ENCODE results near the gene KCTD3.

KCTD3 gene

DNA sequence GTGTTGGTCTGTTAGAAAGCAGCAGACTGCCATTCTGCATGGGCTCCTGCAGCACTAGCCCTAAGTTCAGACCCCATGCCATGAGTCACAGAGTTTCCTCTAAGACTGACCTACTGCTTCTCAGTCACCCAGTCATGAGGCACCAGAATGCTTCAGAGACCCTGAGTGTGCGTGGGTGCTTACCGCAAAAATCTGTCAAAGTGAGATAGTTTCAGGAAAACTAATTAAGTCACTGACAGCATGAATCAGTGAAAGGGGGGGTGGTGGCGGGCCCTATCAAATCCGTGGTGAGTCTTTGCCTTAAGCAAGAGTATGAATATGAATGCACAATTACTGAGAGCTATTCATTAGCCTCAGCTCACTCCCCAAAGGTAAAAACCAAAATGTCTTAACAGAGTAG, 98.1 kb downstream of the KCTD3 start:
- no peak for DNase-seq

DNA sequence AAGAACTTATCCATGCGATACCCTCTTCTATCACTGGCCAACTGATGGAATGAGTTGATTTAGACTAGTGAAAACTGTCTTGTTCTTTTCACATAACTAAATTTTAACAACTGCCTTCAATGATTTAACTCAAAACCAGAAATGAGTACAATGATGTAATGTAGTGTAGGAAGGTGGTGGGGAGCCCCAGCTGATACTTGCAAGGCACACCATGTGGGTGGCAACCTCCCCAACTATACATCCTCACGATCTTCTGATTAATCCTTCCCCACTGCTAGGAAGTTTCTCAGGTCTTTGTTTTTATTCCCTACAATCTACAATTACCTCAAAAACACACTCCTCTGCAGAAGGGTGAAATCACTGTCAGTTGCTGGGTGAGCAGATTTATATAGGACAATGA, 100.7 kb downstream of the KCTD3 start:
- DNase-seq: no peak

DNA sequence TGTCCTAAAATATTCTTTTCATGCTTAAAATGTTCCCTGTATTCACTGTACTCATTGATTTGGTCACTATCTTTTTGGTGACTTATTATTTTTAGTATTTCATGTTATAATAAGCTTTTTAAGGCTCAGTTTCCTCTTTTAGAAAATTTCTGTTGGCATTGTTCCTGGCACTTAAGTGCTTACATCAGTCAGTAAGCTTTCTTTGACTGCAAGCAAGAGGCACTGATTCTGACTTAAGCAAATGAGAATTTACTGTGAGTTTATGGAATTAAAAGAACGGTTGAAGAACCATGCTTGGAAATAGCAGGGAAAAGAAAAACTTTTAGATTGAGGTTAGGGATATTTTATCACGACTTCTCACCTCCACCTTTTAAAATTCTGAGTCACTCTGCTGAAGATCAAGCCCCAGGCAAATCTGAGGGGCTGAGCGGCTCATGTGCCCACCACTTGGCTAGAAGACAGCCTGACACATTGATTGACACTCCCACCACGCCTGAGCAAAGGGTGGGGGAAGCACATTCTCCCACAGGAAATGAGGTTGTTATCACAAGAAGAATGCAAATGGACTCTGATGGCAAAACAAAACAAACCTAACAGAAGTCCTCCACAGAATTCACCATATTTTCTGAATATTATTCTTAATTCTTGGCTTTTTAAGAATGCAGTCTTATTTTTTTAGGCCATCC, 102.8 kb downstream of the KCTD3 start:
- no peak for DNase-seq

All from NCI-H1105 (cell line).